GM12874 (cell line): Measurements from ENCODE around the gene FOXE1.

Experiments used
- TF ChIP-seq, protein P1 (sequence below): IDR thresholded peaks from 2 replicates; pipeline ENCODE4 v1.5.1; 2011; ENCODE audit warnings: low read depth, mild to moderate bottlenecking, control low read depth, low read length, moderate library complexity; ENCODE audit not compliant: insufficient read depth

Gene FOXE1

DNA sequence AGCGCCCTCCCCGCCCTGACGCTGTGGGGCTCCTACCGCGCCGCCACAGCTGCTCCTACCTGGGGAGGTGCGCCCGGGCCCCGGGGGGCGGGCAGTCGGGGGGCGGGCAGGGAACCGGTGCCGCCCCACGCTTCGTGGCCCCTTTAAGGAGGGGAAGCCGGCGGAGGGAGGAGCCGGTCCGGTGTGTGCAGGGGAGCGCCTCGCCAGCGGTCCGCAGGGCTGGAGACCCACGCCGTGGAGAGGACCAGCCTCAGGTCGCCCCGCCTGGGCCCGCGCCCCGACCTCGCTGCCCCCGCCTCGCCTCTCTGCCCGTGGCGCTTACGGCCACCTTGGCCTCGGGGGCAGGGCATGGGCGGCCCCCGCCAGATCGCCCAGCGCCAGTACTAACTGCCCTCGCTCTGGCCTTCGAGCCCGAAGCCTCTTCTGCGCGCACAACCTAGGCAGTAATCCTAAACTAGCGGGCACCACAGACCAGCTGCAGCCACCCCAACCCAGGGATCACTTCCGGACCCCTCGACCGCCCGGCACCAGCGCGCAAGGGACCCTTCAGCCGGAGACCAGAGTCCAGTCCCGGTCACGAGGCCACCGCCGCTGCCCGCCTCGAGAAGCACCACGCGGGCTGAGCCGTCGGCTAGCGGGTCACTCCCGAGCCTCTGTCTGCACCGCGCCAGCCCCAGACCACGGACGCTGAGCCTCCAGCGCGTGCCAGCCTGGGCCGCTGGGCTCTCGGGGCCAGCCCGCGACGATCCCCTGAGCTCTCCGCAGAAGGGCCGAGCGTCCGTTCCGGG is at the start of gene FOXE1:
TSS of gene FOXE1 (plus strand) at position 171 of the 788 bp plus-strand sequence. CDS start 689 bp downstream, outside the sequence.
- TF ChIP-seq, protein P1, sequence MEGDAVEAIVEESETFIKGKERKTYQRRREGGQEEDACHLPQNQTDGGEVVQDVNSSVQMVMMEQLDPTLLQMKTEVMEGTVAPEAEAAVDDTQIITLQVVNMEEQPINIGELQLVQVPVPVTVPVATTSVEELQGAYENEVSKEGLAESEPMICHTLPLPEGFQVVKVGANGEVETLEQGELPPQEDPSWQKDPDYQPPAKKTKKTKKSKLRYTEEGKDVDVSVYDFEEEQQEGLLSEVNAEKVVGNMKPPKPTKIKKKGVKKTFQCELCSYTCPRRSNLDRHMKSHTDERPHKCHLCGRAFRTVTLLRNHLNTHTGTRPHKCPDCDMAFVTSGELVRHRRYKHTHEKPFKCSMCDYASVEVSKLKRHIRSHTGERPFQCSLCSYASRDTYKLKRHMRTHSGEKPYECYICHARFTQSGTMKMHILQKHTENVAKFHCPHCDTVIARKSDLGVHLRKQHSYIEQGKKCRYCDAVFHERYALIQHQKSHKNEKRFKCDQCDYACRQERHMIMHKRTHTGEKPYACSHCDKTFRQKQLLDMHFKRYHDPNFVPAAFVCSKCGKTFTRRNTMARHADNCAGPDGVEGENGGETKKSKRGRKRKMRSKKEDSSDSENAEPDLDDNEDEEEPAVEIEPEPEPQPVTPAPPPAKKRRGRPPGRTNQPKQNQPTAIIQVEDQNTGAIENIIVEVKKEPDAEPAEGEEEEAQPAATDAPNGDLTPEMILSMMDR: no peak

DNA sequence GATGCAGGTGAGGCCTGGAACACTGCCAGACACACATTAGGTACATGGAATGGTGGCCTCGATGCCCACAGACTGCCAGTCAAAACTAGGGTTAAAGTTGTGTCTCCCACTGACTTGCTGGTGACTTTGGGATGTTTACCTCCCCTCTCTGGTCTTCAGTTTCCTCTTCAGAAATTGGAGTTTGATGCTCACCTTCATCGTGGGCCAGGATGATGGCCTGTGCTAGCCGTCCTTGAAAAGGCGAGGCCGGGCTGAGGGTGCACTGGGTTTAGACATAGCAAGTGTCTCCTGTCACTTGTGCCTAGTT is 49.0 kb upstream of the FOXE1 start:
- TF ChIP-seq, protein P1: no peak

DNA sequence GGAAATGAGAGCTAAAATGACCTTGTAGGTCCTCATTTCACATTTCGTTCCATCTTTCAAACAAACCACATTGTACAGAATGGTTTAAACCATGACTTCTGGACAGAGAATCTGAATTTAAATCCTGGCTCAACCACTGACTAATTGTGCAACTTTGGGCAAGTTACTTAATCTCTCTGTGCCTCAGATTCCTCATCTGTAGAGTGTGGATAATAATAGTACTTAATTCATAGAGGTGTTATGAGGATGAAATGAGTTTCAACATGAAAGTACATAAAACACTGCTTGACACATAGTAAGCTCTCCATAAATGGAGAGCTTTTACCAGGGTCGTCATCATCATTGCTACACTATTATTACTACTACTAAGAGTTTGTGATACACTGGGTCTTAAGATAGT is 46.3 kb upstream of the FOXE1 start:
- TF ChIP-seq, protein P1: no peak

DNA sequence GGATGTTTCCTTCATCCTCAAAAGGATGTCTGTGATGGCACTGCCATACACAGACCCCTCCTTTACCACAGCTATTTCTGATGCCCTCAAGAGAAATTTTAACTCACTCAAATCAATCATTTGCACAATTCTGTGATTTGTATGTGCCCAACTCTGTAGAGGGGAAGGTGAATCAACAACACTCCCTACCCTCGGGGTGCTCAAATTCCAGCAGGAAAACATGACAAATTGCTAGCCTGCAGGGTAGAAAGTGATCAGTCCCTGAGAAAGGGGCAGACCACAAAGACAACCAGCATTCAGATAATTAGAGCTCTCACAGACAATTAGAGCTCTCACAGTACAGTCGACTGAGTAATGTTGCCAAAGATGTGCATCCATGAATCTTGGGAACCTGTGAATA is 45.3 kb upstream of the FOXE1 start:
- TF ChIP-seq, protein P1: no peak

DNA sequence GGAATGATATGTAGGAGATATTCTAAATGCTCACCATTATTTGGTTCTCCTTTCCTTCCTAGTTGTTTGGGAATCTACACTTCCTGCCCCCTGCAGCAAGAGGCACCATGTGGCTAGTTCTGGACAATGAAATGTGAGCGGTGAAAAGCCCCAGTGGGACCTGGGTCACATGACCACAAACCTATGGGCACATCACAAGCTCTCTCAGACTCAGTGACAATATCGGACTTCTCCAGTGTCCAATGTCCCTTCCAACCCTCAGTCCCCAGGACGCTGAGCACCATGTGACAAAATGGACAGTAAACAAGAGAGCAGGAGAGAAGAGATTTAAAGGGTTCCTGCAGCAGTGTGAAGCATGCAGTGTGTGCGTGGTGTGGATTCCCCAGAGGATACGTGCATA is 44.6 kb upstream of the FOXE1 start:
- TF ChIP-seq, protein P1: no peak

DNA sequence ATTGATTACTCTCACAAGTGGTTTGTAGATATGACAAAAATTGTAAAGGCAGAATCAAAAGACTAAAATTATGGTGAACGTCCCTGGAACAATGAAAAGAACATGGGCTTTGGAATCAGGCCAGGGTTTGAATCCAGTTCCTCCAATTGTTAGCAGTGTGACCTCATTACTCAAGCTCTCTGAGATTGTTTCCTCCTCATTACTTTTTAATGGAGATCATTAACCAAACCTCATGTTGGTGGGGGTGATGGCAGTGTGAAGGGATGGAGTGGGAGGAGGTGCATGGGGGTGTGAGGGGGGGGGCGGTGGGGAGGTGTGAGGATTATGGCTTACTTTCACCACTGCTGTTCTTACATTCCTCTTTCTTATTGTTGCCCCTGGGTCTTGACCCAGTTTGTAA is 44.1 kb upstream of the FOXE1 start:
- TF ChIP-seq, protein P1: no peak

DNA sequence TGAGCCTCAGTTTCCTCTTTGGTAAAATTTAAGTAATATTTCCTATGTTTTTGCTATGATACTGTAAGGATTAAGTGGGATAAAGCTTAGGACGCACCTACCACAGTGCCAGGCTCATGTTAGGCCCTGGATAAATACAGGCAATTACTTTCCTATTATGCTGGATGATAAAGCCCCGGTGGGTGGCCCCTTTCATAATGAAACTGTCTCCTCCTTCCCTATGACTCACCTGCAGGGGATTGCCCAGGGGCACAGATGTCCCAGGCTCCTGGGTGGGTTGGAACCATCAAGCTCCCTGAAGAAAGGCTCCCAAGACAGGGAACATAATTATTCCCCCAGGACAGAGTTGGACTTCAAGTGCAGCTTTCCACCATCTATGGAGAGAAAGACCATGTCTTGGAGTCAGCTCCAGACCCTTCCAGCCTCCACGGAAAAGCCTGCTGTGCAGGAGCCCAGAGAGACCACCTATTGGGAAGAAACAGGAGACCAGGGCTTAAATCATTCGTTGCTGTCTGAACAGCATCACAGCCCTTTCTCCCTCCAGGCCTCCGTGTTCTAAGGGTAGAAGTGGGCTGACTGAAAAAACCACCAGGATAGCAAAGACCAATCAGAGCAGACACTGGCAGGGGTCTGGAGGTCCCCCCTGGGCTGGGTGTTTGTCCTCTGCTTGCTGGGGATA is 43.2 kb upstream of the FOXE1 start:
- TF ChIP-seq, protein P1: no peak
